GM19351 (cell line): ENCODE measurements around the gene PARPBP.
"Not testable (repeated sequence)": the region's sequence is repeated elsewhere in the genome, so short reads cannot be mapped to it uniquely, and the experiment has no call there.

Experiments
- ATAC-seq: cut with Tn5 transposase; IDR thresholded peaks from one replicate; pipeline ENCODE4 v1.9.1; 2021; ENCODE audit warnings: mild to moderate bottlenecking, moderate library complexity; ENCODE audit not compliant: unreplicated experiment

The PARPBP gene

GRCh38 chr12:102119674-102120563 is at the start of gene PARPBP, which contains the start of gene NUP37:
Gene PARPBP (plus strand): TSS chr12:102120183. CDS start chr12:102123889, 3,706 bp downstream.
Gene NUP37 (minus strand): TSS chr12:102120114. CDS start chr12:102118518, 1,596 bp downstream.
- peak; percentile 93 for ATAC-seq

GRCh38 chr12:102072092-102072491 is 47.9 kb upstream of the PARPBP start:
- ATAC-seq: not testable (repeated sequence)

GRCh38 chr12:102080842-102081241 is 39.1 kb upstream of the PARPBP start:
- ATAC-seq: no peak

- ATAC-seq: not testable (repeated sequence)
These were observed 30.7 kb upstream of the PARPBP start for GRCh38 chr12:102089228-102089835.

- ATAC-seq: no peak
These were observed 26.7 kb upstream of the PARPBP start for GRCh38 chr12:102093319-102093718.

- peak; percentile 60 for ATAC-seq
These were observed 24.2 kb upstream of the PARPBP start for GRCh38 chr12:102095677-102096263.

- no peak for ATAC-seq
These were observed 23.1 kb upstream of the PARPBP start for GRCh38 chr12:102096855-102097254.

- ATAC-seq: no peak
These were observed 13.1 kb upstream of the PARPBP start for GRCh38 chr12:102106905-102107304.

GRCh38 chr12:102107970-102108369 is 12.0 kb upstream of the PARPBP start:
- no peak for ATAC-seq

GRCh38 chr12:102110782-102111181 is 9.2 kb upstream of the PARPBP start:
- no peak for ATAC-seq

GRCh38 chr12:102114212-102114611 is 5.8 kb upstream of the PARPBP start:
- ATAC-seq: no peak

GRCh38 chr12:102116392-102116791 is 3.6 kb upstream of the PARPBP start:
- ATAC-seq: no peak

GRCh38 chr12:102118874-102119273 is 1.1 kb upstream of the PARPBP start:
- no peak for ATAC-seq

- no peak for ATAC-seq
These were observed 536 bp downstream of the PARPBP start for GRCh38 chr12:102120564-102120873.

GRCh38 chr12:102120886-102121285 is 903 bp downstream of the PARPBP start:
- ATAC-seq: no peak

- ATAC-seq: not testable (repeated sequence)
These were observed 1.3 kb downstream of the PARPBP start for GRCh38 chr12:102121328-102121727.

- ATAC-seq: not testable (repeated sequence)
These were observed 10.7 kb downstream of the PARPBP start for GRCh38 chr12:102130720-102131119.

- ATAC-seq: not testable (repeated sequence)
These were observed 11.5 kb downstream of the PARPBP start for GRCh38 chr12:102131442-102131841.

GRCh38 chr12:102137619-102138018 is 17.6 kb downstream of the PARPBP start:
- not testable (repeated sequence) for ATAC-seq

- not testable (repeated sequence) for ATAC-seq
These were observed 22.9 kb downstream of the PARPBP start for GRCh38 chr12:102142866-102143373.

- ATAC-seq: no peak
These were observed 24.2 kb downstream of the PARPBP start for GRCh38 chr12:102144221-102144620.
